HG03103 (cell line): ENCODE results near the gene UBA6.
"Not testable (repeated sequence)": the region's sequence is repeated elsewhere in the genome, so short reads cannot be mapped to it uniquely, and the experiment has no call there.

Experiments used
- ATAC-seq: cut with Tn5 transposase; IDR thresholded peaks from one replicate; pipeline ENCODE4 v1.9.1; 2021; ENCODE audit warnings: low read depth; ENCODE audit not compliant: unreplicated experiment

The UBA6 gene

DNA sequence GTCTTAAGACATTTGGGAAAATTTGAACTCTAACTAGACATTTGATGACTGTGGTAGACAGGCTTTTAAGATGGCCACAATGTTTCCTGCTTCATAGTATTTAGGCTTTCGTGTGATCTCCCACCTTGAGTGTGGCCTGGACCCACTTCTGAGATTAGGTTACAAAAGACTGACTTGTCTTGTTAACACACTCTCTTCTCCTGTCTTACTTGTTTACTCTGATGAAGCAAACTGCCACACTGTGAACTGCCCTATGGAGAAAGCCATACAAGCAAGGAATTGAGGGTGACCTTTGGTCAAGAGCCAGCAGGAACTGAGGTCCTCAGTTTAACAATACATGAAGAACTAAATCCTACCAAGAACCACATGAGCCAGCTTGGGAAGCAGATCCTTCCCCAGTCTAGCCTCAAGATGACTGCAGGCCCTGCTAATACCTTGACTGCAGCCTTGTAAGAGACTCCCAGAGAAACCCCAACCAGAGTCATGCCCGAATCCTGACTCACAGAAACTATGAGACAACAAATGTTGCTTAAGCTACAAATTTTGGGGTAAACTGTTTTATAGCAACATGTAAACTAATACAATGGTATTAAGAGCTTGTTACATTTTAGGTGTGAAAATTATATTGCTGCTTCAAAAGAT lies 20.3 kb downstream of the UBA6 start:
- no peak for ATAC-seq

DNA sequence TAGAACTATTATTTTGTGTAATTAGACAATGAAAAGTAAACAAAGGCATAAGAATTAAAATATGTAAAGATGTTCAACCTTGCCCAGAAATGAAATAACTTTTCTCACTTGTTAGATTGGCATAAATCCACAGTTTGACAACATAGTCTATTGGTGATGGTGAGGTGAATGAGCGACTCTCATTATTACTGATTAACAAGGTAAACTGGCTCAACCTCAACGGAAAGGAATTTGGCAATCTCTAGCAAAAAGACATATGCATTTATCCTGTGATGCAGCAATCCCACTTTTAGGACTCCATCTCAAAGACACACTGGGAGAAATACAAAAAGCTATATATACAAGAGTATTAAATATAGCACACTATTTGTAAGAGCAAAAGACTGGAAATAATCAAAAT lies 22.3 kb downstream of the UBA6 start:
- no peak for ATAC-seq

DNA sequence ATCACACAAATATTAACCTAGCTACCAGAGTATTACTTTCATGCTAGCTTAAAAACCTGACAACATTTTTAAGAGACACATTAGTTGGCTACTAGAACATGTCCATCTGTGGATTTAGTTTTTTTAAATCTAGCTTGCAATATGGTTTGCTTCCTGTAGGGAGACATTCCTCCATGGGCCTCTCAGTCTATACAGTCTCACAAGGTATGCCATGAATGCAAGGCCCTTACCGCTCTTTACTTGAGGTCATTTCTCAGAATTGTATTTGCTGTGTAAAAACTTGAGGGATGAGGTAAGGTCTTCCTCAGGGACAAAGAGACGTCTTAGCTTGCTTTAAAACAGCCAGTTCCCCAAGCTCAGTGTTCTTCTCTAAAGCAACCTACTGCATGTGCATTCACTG lies 26.9 kb downstream of the UBA6 start:
- no peak for ATAC-seq

DNA sequence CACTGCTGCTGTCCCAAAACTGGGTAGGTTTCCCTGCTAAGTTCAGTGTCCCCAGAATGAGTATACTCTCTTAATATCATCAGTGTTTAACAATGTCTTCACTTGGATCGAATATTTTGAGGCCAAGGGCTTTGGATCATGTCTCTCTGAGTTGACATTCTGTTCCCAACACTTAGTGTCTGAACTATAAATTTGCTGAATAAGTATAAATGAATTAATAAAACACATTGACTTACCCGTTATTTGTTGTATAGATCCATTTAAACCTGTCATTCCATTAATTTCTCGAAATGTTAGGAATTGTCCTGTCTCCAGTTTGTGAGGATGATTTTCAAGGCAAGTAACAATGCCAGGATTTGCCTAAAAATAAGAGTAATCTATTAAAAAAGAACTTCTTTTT lies 32.6 kb downstream of the UBA6 start:
- ATAC-seq, result no peak

DNA sequence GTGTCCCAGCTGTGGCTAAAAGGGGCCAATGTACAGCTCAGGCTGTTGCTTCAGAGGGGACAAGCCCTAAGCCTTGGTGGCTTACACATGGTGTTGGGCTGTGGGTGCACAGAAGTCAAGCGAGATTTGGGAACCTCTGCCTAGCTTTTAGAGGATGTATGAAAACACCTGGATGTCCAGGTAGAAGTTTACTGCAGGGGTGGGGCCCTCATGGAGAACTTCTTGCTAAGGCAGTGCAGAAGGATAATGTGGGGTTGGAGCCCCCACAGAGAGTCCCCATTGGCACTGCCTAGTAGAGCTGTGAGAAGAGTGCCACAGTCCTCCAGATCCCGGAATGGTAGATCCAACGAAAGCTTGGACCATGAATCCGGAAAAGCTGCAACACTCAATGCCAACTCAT lies 40.5 kb downstream of the UBA6 start:
- no peak for ATAC-seq

DNA sequence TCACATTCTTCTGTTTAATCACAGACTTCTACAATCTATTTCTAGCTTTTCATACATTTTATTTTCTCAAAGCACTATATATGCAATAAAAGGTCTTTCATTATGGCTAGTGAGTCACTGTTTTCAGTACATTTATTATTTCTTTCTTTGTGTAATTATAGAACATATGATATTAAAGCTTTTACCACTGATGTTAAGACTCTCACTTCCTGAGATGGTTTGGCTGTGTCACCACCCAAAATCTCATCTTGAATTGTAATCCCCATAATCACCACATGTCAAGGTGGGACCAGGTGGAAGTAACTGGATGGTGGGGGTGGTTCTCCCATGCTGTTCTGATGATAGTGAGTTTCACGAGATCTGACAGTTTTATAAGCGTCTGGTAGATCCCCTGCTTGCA lies 41.9 kb downstream of the UBA6 start:
- no peak for ATAC-seq

DNA sequence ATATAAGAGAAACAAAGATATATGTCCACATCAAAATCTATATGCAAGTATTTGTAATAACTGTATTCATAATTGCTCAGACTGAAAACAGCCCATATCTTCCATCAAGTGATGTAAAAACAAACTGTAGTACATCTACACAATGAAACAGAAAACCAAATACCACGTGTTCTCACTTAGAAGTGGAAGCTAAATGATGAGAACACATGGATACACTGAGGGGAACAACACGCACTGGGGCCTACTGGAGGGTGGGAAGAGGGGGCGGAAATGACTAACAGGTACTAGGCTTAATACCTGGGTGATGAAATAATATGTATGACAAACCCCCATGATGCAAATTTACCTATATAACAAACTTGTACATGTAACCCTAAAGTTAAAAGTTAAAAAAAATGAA lies 42.7 kb downstream of the UBA6 start:
- ATAC-seq, result no peak

DNA sequence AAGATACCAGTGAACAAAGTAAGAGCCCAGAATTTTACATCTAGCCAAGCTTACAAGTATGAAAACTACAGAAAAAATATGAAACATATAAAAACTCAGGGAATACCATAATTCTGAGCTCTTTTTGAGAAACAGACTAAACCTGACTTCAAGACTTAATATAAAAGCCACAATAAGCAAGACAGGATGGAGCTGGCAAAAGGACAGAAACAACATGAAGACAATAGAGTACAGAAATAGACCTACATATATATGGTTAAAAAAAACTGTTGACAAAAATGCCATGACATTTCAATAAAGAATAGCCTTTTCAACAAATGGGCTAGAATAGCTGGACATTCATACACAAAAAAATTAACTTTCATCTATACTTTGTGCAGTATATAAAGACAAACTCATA lies 49.4 kb downstream of the UBA6 start:
- ATAC-seq, result no peak

DNA sequence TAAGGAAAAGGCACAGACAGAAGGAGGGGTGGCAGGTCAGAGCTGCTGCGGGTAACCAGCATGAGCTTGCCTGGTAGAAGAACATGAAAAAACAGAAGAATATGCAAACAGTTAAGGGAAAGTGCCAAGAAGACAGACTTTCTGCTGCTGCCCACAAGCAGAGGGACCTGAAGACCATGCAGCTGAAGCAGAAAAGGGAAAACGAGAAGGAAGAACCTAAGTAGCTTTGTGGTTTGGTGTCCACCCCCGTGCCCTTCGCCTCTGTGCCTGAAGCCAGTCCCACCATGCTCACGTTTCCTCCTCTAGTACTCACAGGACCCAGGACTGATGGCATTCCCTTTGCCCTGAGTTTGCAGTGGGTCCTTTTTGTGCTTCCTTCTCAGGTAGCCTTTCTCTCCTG lies 62.8 kb downstream of the UBA6 start:
- ATAC-seq, result no peak

DNA sequence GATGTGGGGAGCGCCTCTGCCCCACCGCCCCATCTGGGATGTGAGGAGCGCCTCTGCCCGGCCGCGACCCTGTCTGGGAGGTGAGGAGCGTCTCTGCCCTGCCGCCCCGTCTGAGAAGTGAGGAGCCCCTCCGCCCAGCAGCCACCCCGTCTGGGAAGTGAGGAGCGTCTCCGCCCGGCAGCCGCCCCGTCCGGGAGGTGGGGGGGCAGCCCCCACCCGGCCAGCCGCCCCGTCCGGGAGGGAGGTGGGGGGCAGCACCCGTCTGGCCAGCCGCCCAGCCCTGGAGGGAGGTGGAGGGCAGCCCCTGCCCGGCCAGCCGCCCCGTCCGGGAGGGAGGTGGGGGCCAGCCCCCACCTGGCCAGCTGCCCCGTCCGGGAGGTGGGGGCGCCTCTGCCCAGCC lies 64.0 kb downstream of the UBA6 start:
- ATAC-seq, result not testable (repeated sequence)

DNA sequence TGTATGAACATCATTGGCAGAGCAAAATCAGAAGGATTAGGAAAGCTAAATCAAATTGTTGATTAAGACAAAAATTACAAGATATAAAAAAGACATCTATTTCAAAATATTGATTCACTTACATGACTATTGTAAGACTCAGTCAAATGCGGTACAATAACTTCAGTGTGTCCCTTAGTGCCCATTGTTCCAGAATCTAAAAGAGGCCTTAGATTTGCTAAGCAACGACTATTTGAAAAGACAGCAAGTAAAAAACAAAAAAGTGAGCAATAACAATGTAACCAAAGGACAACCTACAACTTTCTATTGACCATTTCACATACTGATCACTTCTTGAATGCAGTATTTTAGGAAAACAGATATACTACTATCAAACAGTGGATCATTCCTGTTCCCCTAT lies 65.6 kb downstream of the UBA6 start:
- ATAC-seq, result no peak

DNA sequence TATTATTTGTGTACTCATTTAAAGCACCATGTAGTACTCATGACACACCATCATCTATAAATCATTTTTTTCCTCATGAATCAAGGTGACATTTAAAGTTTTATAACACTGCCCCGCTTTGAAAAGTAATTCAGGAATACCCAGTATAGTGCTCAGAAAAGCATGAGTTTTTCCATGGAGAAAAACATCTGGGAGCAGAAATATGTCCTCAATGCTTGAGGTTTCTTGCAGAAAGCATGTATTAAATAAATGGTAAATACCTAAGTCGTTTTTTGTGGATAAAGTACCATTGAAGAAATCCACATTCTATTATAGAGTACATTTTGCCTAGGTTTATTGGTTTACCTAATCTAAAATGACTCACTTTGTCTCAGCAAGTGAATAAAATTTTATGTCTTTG lies 66.2 kb downstream of the UBA6 start:
- no peak for ATAC-seq

DNA sequence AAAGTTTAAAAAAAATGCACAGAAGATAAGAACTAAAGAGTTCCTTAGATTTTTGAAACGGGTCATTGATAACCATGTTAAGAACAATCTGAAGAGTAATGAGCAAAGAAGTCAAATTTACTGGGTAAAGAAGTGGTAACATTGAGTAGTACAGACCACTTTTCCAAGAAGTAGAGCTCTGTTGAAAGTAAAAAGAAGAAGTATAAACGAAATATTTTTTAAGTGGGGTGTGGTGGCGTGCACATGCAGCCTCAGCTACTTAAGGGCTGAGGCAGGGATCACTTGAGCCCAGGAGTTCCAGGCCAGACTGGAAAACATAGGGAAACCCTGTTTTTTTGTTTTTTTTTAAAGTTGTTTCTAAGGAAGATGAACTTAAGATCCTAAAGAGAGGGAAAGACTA lies 68.5 kb downstream of the UBA6 start:
- no peak for ATAC-seq

DNA sequence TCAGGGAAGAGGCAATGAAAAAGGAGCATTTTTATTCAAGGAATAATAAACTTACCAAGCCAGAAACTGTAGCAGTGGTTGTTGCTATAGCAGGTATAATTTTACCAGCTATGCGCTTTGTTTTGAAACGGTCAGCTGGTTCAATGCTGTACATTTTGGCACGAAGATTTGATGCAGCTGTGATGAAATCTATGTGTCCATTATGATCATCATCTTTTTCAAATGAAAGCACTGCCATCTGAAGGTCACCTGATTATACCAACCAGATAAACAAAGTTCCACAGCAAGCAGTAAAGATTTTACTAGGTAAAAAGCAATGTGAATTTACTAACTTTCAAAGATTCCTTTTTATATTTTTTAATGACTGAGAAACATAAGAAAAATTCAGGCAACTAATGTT lies 76.0 kb downstream of the UBA6 start:
- no peak for ATAC-seq

DNA sequence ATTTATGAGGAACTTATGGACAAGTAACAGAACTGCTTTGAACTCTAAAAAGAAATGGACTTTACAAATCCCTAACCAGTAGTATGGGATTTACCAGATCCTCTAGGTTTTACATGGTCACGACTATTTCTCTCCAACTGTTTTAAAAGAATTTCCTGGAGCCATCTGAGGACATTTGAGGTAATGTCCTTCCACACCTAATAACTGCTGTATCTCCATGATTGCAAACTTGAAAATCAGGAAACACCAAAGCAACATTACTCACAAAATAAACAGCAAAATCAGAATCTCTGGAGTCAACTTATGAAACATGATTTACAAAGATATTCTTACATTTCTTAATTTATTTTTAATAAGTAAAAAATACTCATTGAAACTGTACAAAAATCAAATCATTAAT lies 84.5 kb downstream of the UBA6 start:
- no peak for ATAC-seq

DNA sequence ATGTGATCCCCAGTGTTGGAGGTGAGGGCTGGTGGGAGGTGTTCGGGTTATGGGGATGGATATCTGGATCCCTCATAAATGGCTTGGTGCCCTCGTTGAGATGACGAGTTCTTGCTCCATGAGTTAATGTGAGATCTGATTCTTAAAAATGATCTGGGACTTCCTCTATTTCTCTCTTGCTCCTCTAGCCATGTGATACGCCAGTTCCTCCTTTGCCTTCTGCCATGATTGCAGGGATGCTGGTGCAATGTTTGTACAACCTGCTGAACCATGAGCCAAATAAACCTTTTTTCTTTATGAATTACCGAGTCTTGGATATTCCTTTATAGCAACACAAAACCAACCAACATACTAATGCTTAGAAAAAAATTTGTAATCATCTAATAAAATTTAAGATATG lies 85.8 kb downstream of the UBA6 start:
- ATAC-seq, result no peak

DNA sequence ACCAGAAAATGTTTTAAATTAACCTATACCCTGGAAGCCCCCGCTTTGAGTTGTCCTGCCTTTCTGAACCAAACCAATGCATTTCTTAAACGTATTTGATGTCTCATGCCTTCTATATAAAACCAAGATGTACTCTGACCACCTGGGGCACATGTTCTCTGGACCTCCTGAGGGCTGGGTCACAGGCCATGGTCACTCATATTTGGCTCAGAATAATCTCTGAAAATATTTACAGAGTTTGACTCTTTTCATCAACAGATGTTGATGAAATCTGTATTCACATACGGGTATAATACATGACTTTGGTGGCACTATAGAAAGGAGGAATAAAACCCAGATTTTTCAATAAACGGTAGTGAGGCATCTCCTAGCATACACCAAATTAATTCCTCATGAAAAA lies 86.8 kb downstream of the UBA6 start:
- no peak for ATAC-seq

DNA sequence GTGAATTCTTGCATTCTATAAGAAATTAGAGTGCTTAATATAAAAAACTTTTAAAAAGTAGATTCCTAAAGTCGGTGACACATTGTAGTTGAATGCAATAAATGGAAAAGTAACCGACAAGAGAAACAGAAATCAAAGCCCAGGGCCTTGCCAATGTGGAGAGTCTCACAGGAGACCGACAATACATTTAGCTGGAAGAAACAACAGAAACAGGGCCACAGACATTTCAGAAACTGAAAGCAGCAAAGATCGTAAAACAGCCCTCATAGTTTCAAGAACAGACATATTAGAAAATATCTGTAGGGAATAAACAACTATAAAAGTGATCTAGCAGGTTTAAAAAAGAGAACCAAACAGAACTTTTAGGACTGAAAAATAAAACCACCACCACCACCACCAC lies 92.9 kb downstream of the UBA6 start:
- no peak for ATAC-seq

DNA sequence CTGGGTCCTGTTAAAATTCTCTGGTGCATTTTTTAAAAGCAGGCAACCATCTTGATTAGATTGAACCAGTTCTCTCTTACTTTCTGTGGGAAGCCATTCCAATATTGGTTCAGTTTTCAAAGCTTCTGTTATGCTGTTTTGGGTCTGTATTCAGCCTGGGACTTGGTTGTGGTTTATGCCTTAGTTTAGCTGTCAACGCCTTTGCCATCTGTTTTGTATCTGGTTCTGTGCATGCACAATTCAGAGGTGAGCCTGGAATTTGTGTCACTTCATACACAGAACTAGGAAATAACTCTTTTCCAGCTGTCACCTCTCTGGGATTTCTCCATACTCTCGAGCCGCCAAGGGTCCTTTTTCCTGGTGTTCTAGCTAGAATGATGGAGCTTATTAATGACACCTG lies 96.2 kb downstream of the UBA6 start:
- ATAC-seq, result no peak

DNA sequence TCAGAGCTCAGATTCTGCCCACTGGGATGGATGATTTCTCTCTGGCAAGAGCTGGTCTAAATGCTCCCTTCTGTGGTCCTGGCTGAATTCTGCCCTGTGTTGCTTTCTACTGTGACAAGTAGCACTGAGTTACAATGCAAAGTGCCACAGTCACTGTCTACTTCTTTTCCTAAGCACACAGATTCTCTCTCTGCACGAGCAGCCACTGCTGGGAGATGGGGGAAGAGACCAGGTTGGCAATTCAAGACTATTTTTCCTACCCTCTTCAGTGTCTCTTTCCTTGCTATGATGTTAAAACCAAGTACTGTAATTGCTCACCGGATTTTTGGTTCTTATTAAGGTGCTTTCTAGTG lies 97.0 kb downstream of the UBA6 start:
- ATAC-seq, result no peak

DNA sequence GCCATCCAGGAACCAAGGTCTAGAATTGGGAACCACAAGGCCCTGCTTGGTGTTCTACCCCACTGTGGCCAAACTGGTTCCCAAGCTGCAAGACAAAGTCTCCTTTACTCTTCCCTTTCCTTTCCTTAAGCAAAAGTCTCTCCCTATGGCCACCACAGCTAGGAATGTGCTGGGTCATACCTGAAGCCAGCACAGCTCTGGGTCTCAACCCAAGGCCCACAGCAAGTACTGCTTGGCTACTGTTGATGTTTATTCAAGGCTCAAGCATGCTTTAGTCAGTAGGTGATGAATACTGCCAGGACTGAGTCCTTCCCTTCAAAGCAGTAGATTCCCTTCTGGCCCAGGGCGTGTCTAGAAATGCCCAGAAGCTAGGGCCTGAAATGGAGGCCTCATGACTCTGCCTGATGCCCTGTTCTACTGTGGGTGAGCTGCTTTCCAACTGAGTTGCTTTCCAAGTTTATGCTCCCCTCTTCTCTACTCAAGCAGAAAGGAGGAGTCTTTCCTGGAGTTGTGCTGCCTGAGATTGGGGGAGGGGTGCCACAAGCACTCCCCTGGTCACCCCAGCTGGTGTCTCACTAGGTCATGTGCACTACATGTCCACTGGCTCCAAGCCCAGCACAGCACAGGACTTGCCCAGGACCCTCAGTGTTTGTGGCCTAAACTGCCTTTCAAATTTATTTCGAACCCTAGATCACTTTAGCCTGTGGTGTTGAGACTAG lies 97.5 kb downstream of the UBA6 start:
- no peak for ATAC-seq

DNA sequence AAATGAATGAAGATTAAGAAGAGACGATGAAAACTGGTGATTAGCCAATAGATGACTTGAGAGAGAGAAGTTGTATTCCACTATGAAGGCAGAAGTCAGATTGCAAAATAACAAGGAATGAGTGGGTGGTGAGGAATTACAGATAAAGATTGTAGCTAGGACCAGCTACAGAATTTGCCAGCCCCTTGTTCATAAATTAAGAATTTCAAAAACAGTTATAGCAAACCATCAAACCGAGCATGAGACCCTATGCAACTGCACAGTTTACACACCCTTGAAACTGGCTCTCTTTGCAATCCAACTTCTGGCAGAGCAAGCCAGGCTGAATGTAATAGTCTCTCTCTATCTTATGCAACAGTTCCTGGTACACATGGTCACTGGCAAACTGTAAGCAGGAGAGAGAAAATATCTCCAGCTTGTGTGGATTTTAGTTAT lies 107.2 kb downstream of the UBA6 start:
- ATAC-seq, result no peak

DNA sequence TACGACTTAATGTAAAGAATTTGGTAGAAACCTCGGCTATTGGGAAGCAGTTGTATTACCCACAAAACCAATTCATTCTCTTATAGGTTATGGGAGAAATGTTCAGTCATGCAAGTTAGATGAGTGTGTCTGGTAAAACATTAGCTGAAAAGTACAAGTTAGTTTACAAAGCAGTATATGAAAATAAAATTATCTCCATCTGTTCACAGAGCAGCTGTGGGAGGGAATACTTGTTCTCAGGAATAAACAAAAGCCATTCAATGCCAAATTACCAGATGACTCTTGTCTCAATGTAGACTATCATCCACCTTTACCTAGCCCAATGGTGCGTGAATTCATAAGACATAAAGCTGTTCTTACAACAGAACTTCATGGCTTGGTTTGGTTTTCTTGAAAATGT lies 113.8 kb downstream of the UBA6 start:
- no peak for ATAC-seq
